Vagina (tissue), 2 donors: ENCODE results near the gene TMEM52.

Source experiments
- CTCF ChIP-seq, 3 experiments: fragments of 450-650 bp in 2 of 3; fragments of 200-600 bp in 1 of 3; sonication (generic) in 1 of 3; IDR thresholded peaks; one replicate each; pipeline ENCODE4 v1.5.1; 2017 to 2019; ENCODE audit warnings: antibody characterized with exemption in 3 of 3, mild to moderate bottlenecking in 2 of 3, moderate library complexity in 2 of 3
- POLR2A ChIP-seq, 2 donors: fragments of 450-650 bp; IDR thresholded peaks; one replicate each; pipeline ENCODE4 v1.6.1; 2017; ENCODE audit warnings: antibody characterized with exemption in 2 of 2, mild to moderate bottlenecking in 2 of 2, moderate library complexity in 2 of 2

- no peak for TF ChIP-seq POLR2A (IDR thresholded peaks at IDR 0.05)
- TF ChIP-seq CTCF (IDR thresholded peaks at IDR 0.05): no peak
These were observed 41.1 kb downstream of the TMEM52 start for GRCh38 chr1:1877865-1878436.
